HG03108 (cell line): ENCODE results near the gene MCFD2.
"Not testable (repeated sequence)": the region's sequence is repeated elsewhere in the genome, so short reads cannot be mapped to it uniquely, and the experiment has no call there.

Experiments
- ATAC-seq: cut with Tn5 transposase; IDR thresholded peaks from one replicate; pipeline ENCODE4 v1.9.1; 2021; ENCODE audit warnings: moderate library complexity; ENCODE audit not compliant: unreplicated experiment

The MCFD2 gene

GRCh38 chr2:46904908-46905678, 10.5 kb downstream of the MCFD2 start:
- ATAC-seq, result not testable (repeated sequence)

DNA sequence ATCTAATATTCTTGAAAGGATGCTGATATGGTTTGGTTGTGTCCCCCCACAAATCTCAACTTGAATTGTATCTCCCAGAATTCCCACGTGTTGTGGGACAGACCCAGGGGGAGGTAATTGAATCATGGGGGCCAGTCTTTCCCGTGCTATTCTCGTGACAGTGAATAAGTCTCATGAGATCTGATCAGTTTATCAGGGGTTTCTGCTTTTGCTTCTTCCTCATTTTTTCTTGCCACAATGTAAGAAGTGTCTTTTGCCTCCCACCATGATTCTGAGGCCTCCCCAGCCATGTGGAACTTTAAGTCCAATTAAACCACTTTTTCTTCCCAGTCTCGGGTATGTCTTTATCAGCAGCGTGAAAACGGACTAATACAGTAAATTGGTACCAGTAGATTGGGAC, 12.6 kb downstream of the MCFD2 start:
- ATAC-seq, result not testable (repeated sequence)

DNA sequence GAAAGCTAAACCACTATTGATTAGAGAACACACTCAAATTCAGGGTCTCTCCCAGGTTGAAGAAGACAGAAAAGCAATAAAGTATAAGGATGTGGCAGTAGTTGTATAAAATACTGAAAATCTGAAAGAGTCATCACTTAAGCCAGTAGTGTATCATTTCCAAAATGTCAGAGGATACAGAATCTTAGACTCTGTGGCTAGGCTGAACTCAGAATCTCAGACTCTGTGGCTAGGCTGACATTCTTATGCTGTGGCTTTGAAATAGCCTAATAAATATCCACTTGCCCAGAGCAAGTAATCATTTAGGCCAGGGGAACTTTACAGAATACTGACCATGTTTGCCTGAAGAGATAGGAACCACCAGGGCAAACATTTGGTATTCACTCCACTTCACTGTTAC, 13.1 kb downstream of the MCFD2 start:
- no peak for ATAC-seq

- no peak for ATAC-seq
These were observed 14.0 kb downstream of the MCFD2 start for GRCh38 chr2:46901611-46902010.

DNA sequence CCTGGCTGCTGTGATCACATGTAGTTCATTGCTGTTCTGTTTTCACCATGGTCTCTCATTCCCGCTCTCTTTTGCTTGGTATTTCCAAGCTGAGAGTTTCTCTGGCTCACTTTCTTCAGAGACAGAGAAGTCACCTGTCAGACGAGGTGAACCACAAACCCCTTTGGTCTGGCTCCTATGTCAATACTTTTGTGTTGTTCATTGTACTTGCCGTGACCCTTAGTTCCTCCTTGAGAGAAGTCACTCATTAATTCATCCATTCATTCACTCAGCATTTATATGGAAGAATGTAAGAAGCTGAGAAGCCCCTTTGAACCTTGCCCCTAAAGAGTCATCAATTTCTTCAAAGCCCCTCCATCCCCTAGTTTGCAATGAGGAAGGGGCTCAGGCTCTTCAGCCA, 15.2 kb downstream of the MCFD2 start:
- no peak for ATAC-seq

GRCh38 chr2:46899053-46899452, 16.6 kb downstream of the MCFD2 start:
- ATAC-seq, result no peak

DNA sequence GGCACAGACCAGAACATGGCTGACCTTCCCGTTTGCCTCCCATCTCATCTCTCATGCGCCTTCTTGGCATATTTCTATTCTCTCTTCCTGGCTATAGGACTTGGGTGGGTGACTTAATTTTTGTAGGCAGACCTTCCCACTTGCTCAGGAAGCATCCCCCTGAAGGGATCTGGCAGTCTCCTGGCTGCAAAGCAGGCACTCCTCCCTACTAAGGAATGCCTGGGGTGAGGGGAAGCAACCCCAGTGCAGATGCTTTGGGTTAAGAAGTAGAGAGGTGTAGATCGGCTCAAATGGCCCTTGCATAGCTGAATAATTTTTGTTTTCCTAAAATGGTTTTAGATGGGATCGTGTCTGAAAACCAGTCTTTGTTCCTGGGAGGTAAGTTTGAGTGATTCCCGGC, 17.6 kb downstream of the MCFD2 start:
- no peak for ATAC-seq

DNA sequence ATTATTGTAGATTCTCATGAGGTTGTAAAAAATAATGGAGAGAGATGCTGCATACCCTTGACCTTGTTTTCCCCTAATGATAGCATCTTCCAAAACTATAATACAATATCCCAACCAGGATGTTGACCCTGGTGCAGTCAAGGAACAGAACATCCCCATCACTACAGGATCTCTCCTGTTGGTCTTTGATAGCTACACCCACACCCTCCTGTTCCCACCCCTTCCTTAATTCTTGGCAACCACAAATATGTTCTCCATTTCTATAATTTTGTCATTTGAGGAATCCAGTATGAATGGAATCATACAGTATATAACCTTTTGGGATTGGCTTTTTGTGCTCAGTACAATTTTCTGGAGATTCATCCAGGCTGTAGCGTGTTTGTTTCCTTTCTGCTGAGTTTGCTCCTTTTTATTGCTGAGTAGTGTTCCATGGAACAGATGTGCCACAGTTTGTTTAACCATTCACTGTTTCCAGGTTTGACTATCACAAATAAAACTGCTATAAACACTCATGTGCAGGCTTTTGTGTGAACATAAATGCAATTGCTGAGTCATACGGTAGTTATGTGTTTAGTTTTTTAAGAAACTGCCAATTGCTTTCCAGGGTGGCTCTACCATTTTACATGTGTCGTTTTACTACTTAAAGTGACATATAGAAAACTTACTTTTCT, 22.2 kb downstream of the MCFD2 start:
- ATAC-seq, result no peak

DNA sequence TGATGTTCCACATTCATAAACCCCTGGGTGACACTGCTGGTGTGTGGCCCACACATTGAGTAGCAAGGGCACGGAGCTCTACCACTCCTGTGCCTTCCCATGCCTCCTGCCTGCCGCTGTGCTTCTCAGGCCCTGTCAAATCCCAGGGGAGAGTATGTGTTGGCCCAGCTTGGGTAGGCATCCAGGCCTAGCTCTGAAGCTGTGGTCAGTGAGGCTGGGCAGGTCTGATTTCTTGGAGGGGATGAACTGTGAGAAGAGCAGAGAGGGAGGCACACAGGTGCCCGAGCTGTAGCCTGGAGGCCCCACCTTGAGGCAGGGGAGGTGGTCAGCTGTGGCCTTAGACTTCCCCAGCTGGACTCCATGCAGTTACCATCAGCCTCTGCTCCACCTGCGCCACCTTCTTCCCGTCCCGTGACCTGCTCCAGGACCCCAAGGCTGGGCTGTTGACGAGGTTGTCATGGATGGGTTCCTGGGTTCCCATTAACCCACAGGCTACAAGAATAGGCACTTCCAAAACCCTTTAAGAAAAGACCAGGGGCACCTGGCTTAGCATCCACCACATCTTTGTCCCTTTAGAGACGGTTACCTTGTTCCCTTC, 23.6 kb downstream of the MCFD2 start:
- no peak for ATAC-seq

GRCh38 chr2:46888421-46888952, 27.1 kb downstream of the MCFD2 start:
- no peak for ATAC-seq

GRCh38 chr2:46887028-46887885, 28.3 kb downstream of the MCFD2 start:
- no peak for ATAC-seq

DNA sequence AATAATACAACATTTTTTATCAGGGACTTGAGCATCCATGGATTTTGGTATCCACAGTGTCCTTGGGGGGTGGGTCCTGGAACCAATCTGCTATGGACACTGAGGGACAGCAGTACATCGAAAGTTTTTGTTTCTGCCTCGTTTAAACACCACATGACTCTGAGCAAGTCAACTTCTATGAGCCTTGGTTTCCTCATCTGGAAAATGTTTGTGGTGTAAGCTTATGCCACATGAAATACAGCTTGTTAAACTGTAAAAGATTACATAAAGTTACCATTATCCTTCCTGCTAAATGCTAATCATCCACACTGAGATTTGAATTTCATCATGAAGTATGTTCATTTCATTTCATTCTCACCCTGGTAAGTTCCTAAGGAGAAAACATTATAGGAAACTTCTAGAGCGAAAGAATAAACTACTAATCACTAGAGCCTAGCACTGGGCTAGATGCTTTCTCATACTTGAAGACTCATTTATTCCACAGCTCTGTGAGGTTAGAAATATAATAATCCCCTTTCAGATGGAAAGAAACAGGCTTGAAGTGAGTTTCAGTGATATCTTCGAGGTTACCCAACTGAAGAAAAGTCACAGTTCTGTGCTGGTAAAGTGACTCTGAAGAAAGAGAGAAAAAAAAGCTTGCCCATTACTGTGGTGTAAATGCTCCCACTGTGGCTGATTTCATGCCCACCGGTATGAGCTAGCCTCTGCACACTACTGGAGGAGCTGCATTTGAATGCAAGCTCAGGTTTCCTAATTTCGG, 29.2 kb downstream of the MCFD2 start:
- no peak for ATAC-seq

- ATAC-seq, result no peak
These were observed 30.2 kb downstream of the MCFD2 start for GRCh38 chr2:46885376-46885775.

DNA sequence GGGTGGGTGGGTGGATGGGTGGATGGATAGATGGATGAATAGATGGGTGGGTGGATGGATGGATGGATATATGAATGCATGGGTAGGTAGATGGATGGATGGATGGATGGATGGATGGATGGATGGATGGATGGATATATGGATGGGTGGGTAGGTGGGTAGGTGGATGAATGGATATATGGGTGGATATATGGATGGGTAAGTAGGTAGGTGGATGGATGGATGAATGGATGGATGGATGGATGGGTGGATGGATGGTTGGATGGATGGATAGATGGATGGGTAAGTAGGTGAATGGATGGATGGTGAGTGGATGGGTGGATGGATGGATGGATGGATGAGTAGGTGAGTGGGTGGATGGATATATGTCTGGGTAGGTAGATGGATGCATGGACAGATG, 36.1 kb downstream of the MCFD2 start:
- ATAC-seq, result no peak

GRCh38 chr2:46878886-46879285, 36.7 kb downstream of the MCFD2 start:
- ATAC-seq, result no peak

DNA sequence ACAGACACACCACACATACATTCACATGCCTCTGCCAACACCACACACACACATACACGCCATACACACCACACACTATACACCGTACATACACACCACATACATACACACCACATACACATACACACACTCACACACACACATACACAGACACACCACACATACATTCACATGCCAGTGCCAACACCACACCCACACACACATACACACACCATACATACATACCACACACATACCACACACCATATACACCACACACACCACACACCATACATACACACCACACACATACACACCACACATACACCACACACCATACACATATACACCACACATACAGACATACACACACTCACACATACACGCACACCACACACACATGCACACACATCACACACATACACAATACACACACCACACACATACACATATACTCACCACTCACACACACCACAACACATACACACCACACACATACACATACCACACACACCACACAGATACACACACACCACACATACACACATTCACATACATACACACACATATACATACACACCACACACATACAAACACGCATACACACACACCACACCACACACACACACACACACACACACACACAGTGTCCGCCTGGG, 37.2 kb downstream of the MCFD2 start:
- ATAC-seq, result no peak

- ATAC-seq, result no peak
These were observed 37.9 kb downstream of the MCFD2 start for GRCh38 chr2:46877619-46878113.

- ATAC-seq, result no peak
These were observed 38.7 kb downstream of the MCFD2 start for GRCh38 chr2:46876741-46877384.
